HG02798 (cell line): Measurements from ENCODE around the gene LRP8.
"Not testable (repeated sequence)": the region's sequence is repeated elsewhere in the genome, so short reads cannot be mapped to it uniquely, and the experiment has no call there.

Experiments used
- ATAC-seq: cut with Tn5 transposase; IDR thresholded peaks from one replicate; pipeline ENCODE4 v1.9.1; 2021; ENCODE audit warnings: mild to moderate bottlenecking; ENCODE audit not compliant: unreplicated experiment, poor library complexity

Gene LRP8

DNA sequence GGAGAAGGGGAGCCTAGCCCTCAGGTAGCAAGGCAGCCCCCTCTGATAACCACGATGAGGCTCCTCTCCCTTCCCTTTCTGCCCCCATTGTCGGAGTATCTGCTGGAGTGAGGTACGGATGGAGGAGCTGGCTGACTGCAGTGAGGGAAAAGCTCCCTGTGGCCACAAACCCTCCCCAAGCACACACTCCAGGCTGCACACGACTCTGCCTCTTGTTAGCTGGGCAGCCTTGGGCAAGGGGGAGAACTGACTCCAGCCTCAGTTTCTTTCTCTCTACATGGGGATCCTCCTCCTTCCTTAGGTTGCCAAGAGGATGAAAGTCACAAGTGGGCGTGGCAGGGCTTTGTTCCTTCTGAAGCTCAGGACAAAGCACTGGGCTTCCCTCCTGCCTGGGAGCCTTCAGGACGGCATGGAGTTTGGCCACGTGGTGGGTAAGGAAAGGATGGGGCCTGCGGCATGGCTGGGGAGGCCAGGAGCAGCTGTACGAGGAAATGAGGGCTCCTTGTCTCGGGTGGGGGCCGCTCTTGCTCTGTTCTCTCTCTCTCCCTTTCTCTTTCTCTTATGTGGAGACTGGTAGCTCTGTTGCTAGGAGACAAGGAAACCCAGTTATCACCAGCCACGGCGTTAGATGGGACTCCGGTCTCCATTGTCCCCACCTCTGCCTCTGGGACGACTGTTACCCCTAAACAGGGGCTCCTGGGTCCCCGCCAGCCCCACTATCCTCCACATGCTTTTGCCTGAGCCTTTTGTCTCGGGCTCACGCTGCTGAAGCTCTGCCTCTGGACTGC, 39.7 kb downstream of the LRP8 start:
- ATAC-seq: no peak

GRCh38 chr1:53286955-53287354, 40.9 kb downstream of the LRP8 start:
- ATAC-seq: no peak

DNA sequence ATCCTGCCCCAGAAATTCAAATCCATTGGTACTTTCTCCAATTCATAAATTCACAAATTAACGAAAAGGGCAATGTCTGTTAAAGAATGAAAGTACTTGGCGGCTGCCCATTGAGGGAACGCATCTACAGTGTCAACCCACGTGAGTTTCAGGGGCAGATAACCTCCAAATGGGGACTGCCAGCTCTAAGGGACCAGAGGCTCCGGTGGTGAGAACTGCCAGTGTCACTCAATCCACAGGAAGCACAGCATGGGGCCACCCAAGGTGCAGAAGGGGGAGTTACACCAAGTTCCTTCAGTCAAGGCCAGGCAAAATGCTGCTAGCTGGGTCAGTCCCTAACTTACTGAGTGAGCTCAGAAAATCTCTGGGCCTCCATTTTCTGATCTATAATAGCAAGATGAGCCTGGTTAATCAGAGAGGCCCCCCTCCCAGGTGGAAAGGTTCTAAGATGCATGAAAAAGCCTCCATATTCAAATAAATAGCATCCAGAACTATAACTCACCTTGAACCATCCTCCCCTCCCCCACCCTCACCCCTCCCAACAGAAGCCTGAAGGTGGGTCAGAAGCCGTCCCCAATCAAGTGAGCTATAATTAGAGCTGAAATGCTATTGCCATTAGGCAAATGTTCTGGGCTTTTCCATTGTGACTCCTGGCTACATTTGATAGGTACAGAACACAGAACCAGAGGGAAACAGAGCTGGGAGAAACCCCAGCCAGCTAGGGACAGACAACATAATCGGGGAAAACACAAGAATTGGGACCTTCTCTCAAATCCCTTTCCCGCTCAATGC, 41.7 kb downstream of the LRP8 start:
- ATAC-seq: peak; percentile 64

DNA sequence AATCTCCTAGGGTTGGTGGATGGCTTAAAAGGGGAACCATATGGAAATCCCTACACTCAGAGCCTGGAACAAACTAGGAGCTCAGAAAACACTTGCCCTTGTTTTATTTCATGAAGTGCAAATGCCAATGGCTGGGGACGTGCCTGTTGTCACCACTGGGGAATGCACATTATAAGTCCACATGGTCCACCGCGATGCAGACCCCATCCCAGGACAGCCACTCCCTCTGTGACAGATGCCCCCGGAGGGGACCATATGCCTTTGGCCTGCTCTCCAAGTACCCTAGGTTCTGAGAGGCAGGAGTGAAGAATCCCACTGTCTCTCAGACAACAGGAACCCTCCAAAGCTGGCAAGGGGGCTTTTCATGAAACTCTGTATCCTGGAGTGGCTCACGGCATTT, 42.3 kb downstream of the LRP8 start:
- no peak for ATAC-seq

GRCh38 chr1:53284224-53285020, 43.4 kb downstream of the LRP8 start:
- no peak for ATAC-seq

DNA sequence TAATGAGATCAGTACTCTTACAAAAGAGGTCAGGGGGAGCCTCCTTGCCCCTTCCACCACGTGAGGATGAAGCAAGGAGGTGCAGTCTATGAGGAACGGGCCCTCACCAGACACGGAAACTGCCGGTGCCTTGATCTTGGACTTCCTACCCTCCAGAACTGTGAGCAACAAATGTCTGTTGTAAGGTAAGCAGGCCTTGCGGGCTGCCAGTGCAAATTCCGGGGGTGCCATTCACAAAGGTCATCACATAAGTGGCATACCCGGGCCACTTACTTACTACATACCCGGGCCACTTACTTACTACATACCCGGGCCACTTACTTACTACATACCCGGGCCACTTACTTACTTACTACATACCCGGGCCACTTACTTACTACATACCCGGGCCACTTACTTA, 44.7 kb downstream of the LRP8 start:
- ATAC-seq: not testable (repeated sequence)

DNA sequence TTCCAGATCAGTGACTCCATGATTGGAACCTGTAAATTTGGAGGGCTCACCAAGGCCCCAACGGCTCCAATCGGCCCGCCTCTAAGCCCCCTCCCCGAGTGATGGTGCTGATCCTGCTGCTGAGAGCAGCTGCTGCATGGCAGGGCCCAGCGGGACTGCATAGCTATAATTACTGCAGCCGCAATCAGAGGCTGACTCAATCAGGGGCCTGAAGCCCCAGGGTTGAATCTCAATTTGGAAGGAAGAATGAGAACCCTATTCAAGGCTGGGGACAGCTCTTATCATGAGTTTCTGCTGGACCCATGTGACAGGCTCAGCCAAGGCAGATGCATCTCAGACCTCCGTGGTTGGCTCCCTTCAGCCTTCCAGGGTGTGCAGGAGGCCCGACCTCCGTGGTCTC, 46.7 kb downstream of the LRP8 start:
- no peak for ATAC-seq

- no peak for ATAC-seq
These were observed 47.4 kb downstream of the LRP8 start for GRCh38 chr1:53280496-53280895.

- no peak for ATAC-seq
These were observed 48.3 kb downstream of the LRP8 start for GRCh38 chr1:53279296-53280200.

- ATAC-seq: no peak
These were observed 49.6 kb downstream of the LRP8 start for GRCh38 chr1:53278298-53278725.

- no peak for ATAC-seq
These were observed 50.5 kb downstream of the LRP8 start for GRCh38 chr1:53277326-53277725.

DNA sequence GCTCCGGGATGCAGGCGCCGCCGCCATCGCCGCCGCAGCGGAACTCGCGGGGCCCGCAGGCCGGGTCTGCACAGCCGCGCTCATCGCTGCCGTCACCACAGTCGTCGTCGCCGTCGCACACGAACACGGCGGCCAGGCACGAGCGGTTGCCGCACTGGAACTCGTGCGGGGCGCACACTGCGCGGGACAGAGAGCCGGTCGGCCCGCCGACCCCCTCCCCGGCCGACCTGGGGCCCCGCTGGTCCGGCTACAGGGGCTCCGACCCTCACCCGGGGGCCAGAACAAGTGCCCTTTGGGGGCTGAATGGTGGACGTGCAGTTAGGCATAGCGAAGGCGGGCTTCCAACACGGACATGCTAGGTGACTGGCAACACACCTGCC, 51.0 kb downstream of the LRP8 start:
- ATAC-seq: no peak

- ATAC-seq: no peak
These were observed 51.5 kb downstream of the LRP8 start for GRCh38 chr1:53276153-53276901.

DNA sequence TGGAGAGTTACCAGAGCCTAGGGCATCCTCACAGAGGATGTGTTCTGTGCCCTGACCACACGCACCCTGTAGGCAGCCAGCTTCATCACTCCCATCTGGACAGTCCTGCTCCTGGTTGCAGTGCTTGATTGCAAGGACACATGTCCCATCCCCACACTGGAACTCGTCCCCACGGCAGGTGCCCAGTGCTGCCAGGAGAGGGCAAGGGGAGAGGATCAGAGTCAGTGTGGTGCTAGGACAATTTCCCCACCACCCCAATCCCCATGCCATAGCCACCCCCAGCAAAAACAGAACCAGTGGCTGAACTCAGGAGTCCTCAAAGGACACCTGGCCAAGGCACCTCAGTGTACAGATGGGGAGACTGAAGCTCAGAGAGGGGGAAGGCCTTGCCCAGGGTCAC, 52.3 kb downstream of the LRP8 start:
- no peak for ATAC-seq

DNA sequence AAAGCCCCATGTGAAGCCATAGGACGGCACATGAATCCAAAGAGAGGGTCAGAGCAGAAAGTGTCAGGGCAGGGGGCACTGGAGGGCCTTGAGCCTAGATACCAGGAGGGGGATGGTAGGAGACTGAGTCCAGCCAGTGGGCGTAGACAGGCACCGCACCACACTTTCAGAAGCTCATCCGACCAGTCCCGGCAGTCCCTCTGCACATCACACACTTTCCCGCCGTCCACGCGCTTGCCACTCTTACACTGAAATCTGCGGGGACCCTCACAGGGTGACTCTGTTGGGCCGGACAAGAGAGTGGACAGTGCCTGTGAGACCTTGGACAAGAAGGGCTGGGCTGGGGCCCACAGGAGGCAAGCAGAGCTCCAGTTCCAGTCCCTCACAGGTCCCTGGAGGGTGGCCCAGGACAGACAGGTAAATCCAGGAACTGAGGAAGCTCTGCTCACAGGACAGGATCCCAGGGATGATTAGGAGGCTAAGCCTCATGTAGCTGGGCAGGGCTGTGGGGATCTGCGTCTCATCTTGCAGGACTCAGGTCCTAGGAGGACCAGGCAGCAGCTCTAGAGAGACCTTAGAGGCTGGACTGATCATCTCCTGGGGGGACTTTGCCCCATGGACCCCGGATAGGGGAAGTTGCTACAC, 53.2 kb downstream of the LRP8 start:
- ATAC-seq: no peak

DNA sequence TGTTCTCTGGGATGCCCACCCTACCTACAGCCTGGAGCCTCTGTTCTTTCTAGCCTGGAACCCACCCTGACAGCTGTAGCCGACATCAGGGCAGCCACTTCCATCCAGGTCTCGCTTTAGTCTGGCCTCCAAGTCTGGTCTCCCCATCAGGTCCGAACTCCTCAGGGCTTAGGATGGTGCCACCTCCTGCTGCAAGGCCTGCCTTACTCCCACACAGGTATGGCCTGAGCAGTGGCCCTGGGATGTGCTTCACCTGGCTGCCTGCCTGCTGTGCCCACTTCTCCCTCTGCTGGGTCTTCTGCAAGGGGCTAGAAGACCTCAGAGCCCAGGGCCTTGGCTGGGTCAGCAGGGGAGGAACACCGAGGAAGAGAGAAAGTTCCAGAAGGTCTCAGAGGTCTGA, 53.8 kb downstream of the LRP8 start:
- no peak for ATAC-seq

- no peak for ATAC-seq
These were observed 54.3 kb downstream of the LRP8 start for GRCh38 chr1:53273526-53273925.

GRCh38 chr1:53272349-53272748, 55.5 kb downstream of the LRP8 start:
- ATAC-seq: no peak
